GM20431 (cell line): ENCODE data around the gene R3HCC1L.

Experiments
- in situ Hi-C: fragments of 300-500 bp; cut with MseI, MboI; formaldehyde crosslinking; loops from one replicate; pipeline ENCODE4 v1.15.0; 2020; ENCODE audit warnings: low sequenced_read_pairs; ENCODE audit not compliant: unreplicated experiment

Gene R3HCC1L

GRCh38 chr10:98255146-98255877, 120.9 kb downstream of the R3HCC1L start:
- in situ Hi-C loops, result no loop called here

DNA sequence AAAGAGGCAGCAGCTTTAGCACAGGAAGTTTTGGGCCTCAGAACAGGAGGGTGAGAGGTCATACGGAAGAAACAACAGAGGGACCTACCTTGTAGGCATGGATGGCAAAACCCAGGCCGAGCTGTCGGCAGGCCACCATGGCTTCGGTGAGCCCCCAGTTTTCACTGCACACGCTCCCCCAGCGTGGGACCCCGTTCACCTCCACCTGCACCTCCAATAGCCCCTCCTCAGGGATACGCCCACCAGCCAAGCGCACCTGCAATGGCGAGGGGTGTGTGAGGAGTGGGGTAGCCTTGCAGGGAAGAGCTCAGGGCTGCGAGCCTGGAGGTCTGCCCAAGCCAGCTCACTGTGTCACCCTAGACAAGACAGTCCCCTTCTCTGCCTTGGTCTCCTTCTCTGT, 122.2 kb downstream of the R3HCC1L start:
- in situ Hi-C loops, result no loop called here

DNA sequence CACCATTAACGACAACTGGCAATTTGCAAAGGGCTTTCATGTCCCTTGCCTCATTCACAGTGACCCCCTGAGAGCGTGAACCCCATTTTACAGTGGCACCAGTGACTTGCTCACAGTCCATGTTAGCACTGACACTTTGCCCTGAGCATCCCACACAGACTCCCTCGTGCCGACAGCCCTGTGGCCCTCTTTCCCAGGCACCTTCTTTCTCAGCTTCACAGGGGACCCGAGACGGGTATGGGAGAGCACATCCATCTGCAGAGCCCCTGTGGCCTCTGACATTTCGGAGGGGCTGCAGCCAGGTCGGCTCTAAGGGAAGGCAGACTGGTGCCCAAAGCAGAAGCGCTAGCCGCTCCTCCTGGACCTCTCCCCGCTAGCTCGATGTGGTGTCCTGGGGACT, 122.7 kb downstream of the R3HCC1L start:
- in situ Hi-C loops, result no loop called here

- in situ Hi-C loops, result no loop called here
Observed at GRCh38 chr10:98257961-98258360, 123.5 kb downstream of the R3HCC1L start.

DNA sequence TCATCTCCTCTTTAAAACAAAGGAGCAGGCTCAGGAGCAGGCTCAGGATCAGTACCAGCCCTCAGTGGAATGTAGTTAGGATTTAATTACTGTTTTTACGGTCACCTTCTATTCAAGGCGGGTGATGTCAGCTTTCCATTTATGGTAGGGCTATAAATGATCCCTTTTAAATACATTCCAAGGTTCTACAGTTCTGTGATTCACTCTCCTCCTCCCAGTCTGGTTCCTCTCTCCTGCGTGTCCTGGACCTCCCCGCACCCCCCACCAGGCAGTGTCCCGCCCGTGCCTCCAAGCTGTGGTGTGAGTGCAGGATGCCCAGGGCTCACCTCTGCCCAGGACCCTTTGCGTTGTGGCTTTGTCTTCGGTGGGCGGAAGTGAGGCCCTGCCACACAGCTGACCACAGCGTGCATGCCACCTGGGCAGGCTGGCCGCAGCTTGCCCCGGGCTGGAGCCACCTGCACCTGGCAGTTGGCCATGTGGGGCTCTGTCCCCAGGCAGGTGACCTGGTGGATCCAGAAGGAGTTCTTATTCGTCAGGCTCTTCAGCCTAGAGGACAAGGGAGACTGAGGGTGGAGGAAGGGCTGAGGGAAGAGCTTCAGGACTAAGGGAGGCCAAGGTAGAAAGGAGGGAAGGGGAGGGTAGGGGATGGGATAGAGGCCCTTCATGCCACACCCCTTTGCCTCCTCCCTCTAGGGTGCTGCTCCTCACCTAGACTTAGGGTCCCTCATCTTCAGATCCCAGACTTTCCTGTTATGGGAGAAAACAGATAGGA, 124.4 kb downstream of the R3HCC1L start:
- in situ Hi-C loops, result no loop called here

GRCh38 chr10:98259606-98260315, 125.3 kb downstream of the R3HCC1L start:
- in situ Hi-C loops, result no loop called here

DNA sequence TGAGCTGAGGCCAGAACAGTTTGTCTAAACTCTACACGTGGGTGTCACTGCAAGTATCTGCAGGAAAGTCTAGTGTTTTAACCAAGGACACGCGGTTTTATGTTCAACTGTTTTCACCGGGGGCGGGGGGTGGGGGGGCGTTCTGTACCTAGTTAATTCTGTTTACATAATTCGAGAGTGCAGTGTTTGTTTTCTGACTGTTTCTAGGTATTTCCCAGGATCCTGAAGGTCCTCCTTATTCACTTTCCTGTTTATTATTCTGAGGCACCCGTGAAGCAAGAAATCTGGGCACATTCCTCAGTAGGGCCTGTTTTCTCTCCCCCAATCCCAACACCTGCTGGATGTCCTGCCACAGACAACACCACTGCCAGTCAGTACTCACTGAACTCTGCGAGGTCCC, 125.9 kb downstream of the R3HCC1L start:
- in situ Hi-C loops, result no loop called here

- in situ Hi-C loops, result no loop called here
Observed at GRCh38 chr10:98260752-98261151, 126.3 kb downstream of the R3HCC1L start.

- in situ Hi-C loops, result no loop called here
Observed at GRCh38 chr10:98261436-98262277, 127.2 kb downstream of the R3HCC1L start.

- in situ Hi-C loops, result no loop called here
Observed at GRCh38 chr10:98262571-98262970, 128.1 kb downstream of the R3HCC1L start.

- in situ Hi-C loops, result no loop called here
Observed at GRCh38 chr10:98263088-98263487, 128.6 kb downstream of the R3HCC1L start.

DNA sequence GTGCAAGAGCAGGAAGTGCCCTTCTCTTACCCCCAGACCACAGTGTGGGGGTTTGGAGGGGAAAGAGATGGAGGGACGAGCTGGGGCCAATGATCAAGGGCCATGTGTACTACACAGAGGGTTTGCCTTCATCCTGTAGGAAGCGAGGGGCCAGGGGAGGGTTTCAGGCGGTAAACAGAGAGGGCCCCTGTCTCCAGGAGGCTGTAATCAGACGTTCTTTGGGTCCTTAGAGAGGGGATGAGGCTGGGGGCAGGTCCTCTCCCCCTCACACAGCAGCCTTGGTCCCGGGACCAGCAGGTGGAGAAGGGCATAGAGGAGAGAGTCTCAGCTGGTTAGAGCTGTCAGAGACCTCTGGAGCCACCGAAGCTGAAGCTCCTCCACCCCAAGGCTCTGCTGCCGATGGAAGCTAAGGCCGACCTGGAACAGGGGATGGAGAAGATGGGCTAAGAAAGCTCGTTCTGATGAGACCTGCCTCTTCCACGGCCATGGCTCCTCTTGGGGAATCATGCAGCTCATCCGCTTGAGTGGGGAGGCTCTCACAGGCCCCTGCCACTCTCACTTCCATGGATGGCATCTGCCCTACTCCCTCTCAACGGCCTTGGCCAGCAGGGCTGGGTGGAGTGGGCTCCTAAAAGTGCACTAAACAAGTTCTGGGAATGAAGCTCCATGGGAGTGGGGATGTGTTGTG, 130.1 kb downstream of the R3HCC1L start:
- in situ Hi-C loops, result no loop called here

GRCh38 chr10:98265403-98266378, 131.2 kb downstream of the R3HCC1L start:
- in situ Hi-C loops, result no loop called here

DNA sequence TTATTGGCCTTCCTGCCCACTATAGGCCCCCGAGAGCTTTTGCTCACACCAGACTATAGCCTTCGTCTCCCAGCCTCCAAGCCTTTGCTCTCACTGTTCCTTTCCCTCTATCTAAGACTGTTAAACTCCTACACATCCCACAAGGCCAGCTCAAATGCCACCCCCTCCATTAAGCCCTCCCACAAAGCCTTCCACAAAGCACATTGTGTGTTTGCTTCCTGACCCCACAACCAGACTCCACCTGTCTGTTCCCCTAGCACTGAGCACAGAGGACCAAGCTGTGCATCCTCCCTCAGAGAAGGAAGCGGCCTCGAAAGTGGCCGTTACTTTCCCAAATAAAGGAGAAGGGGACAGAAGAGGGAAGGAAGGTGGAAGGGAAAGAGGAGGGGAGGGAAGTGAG, 132.2 kb downstream of the R3HCC1L start:
- in situ Hi-C loops, result no loop called here

- in situ Hi-C loops, result no loop called here
Observed at GRCh38 chr10:98267069-98267893, 132.8 kb downstream of the R3HCC1L start.

DNA sequence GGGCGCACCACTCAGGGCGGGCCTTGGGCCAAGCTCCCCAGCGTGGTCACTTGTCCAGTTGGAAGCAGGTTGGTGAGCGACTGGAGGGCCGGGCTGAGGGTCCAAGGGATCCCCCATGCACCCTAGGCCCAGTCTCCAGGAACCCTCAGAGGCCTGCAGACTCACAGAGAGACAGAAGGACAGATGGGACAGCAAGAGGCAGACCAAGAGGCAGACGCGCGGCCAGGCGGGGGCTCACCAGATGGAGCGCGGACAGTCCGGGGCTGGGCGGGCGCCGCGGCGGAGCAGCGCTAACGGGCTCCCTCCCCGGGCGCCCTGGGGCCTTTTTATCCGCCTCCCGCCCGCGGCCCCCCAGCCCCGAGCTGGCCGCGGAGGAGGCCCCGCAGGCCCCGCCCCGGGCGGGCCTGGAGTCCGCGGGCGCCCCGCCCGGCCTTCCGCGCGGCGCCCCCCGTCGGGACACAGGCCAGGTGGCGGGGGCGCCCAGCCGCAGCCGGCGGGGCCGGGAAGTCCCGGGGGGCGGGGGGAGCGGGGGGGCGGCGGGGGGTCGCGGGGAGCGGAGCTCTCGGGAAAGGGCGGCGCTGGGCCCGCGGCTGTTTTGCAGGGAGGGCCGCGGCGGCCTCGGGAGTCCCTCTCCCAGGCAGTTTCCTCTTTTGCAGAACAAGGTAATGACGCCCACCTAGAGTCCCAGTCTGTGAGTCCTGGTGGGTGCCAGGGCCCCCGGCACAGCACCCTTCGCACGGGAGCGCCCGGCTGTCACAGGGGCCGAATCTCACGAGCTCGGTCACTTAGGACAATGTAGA, 133.6 kb downstream of the R3HCC1L start, which contains the start of gene LOXL4:
LOXL4 (minus strand) TSS at position 301 of the 800 bp plus-strand sequence. CDS start 5,175 bp downstream, outside the sequence.
- in situ Hi-C loops, result no loop called here
